ENCODE data around the gene MAST4. TPM values are rescaled to one million over a fixed set of nuclear protein-coding genes. Genes with fewer than 3 reads are reported as not detected.

MAST4 gene
- total RNA-seq, 2 donors from 2014 or later = 11.0 to 11.5 TPM

- H3K9me3 Mint-ChIP-seq = no peaks in the 10 kb centered on the region
- H3K4me1 Mint-ChIP-seq = peaks cover 37% of the 10 kb centered on the region
- H3K27me3 ChIP-seq (ENCODE audit: control insufficient read depth, insufficient read depth, low read length, poor library complexity, severe bottlenecking) = no peaks in the 10 kb centered on the region
- DNase-seq = no peak
- no peaks in the 10 kb centered on the region for H3K36me3 Mint-ChIP-seq (ENCODE audit: low read depth)
- WGBS, 2 experiments (ENCODE audit: insufficient coverage in 1 of 2, insufficient read length in 1 of 2) = 81 to 89% methylated on average over 2 to 3 of the region's 3 CpGs
- no peak overlapping the region for H3K9ac ChIP-seq (ENCODE audit: extremely low read depth, low read length, poor library complexity, severe bottlenecking)
- H3K27me3 Mint-ChIP-seq (ENCODE audit: insufficient read depth) = no peaks in the 10 kb centered on the region
- H3K9me3 ChIP-seq (ENCODE audit: control insufficient read depth, low read length) = no peaks in the 10 kb centered on the region
- H3K36me3 ChIP-seq (ENCODE audit: control insufficient read depth, insufficient read depth, low read length) = no peaks in the 10 kb centered on the region
- H3K4me3 ChIP-seq (ENCODE audit: low read length) = no peak overlapping the region
- no peak overlapping the region for H3K27ac Mint-ChIP-seq
- H3K27ac ChIP-seq (ENCODE audit: low read depth, low read length) = no peak overlapping the region
- TF ChIP-seq, protein P1, sequence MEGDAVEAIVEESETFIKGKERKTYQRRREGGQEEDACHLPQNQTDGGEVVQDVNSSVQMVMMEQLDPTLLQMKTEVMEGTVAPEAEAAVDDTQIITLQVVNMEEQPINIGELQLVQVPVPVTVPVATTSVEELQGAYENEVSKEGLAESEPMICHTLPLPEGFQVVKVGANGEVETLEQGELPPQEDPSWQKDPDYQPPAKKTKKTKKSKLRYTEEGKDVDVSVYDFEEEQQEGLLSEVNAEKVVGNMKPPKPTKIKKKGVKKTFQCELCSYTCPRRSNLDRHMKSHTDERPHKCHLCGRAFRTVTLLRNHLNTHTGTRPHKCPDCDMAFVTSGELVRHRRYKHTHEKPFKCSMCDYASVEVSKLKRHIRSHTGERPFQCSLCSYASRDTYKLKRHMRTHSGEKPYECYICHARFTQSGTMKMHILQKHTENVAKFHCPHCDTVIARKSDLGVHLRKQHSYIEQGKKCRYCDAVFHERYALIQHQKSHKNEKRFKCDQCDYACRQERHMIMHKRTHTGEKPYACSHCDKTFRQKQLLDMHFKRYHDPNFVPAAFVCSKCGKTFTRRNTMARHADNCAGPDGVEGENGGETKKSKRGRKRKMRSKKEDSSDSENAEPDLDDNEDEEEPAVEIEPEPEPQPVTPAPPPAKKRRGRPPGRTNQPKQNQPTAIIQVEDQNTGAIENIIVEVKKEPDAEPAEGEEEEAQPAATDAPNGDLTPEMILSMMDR (conservative IDR thresholded peaks at IDR 0.05) = no peak
- H3K4me3 Mint-ChIP-seq = no peak overlapping the region
- peaks cover 15% of the 10 kb centered on the region for H3K4me1 ChIP-seq (ENCODE audit: control insufficient read depth, insufficient read depth, low read length)
These were observed 418.8 kb downstream of the MAST4 start for GRCh38 chr5:67014957-67015400.

GRCh38 chr5:67015541-67016191, 419.5 kb downstream of the MAST4 start:
- H3K27ac ChIP-seq (ENCODE audit: low read depth, low read length) = no peak overlapping the region
- Mint-ChIP-seq H3K9me3 (no peaks in the 10 kb centered on the region), H3K27me3 (ENCODE audit: insufficient read depth) (no peaks in the 10 kb centered on the region), H3K4me3 (no peak overlapping the region), H3K27ac (no peak overlapping the region), H3K4me1 (peaks cover 37% of the 10 kb centered on the region), H3K36me3 (ENCODE audit: low read depth) (no peaks in the 10 kb centered on the region)
- no peaks in the 10 kb centered on the region for H3K9me3 ChIP-seq (ENCODE audit: control insufficient read depth, low read length)
- WGBS, 2 experiments (ENCODE audit: insufficient coverage in 1 of 2, insufficient read length in 1 of 2) = 45 to 83% methylated on average over 2 to 7 of the region's 8 CpGs
- no peak overlapping the region for H3K4me3 ChIP-seq (ENCODE audit: low read length)
- H3K36me3 ChIP-seq (ENCODE audit: control insufficient read depth, insufficient read depth, low read length) = no peaks in the 10 kb centered on the region
- no peak overlapping the region for H3K9ac ChIP-seq (ENCODE audit: extremely low read depth, low read length, poor library complexity, severe bottlenecking)
- no peaks in the 10 kb centered on the region for H3K27me3 ChIP-seq (ENCODE audit: control insufficient read depth, insufficient read depth, low read length, poor library complexity, severe bottlenecking)
- TF ChIP-seq, protein P1 (conservative IDR thresholded peaks at IDR 0.05) = no peak
- no peak for DNase-seq
- peaks cover 15% of the 10 kb centered on the region for H3K4me1 ChIP-seq (ENCODE audit: control insufficient read depth, insufficient read depth, low read length)

DNA sequence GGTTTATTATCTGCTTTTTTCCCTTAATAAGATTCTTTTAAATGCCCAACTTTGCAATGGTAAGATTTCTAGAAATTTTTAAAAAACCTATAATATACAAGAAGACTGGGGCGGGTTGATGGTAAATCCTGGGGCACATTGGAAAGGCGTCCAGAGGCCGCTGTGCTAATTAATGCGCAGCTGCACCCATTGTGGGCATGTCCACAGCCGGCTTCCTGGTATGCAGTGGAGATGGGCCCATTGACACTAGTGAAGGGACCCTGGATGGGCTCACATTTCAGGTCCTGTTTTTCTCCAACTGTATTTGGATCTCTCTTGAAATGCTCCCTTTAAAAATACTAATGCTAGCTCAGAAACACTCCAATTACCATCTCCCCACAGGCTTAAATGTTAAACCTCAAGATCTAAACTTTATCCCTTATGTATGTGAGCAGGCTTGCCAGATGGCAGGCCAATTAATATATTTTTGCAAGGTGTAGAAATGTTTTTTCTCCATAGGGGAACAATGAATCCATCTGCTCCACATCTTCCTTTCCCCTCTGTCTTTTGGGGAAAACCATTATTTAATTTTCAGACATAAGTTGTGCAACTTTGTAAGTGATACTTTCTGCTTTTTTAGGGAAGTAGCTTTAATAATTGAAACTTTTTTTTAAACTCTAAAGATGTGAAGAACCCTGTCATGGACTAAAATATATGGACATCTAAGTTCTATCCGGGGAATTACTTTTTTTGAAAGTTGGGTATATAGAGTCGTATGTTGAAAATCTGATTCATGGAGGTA, 423.1 kb downstream of the MAST4 start:
- H3K9me3 ChIP-seq (ENCODE audit: control insufficient read depth, low read length) = no peaks in the 10 kb centered on the region
- no peaks in the 10 kb centered on the region for H3K36me3 ChIP-seq (ENCODE audit: control insufficient read depth, insufficient read depth, low read length)
- no peak overlapping the region for H3K27ac ChIP-seq (ENCODE audit: low read depth, low read length)
- Mint-ChIP-seq H3K4me3 (no peak overlapping the region), H3K36me3 (ENCODE audit: low read depth) (no peaks in the 10 kb centered on the region), H3K9me3 (no peaks in the 10 kb centered on the region), H3K27ac (no peak overlapping the region), H3K27me3 (ENCODE audit: insufficient read depth) (no peaks in the 10 kb centered on the region), H3K4me1 (peaks cover 20% of the 10 kb centered on the region)
- TF ChIP-seq, protein P1 (conservative IDR thresholded peaks at IDR 0.05) = no peak
- no peak overlapping the region for H3K9ac ChIP-seq (ENCODE audit: extremely low read depth, low read length, poor library complexity, severe bottlenecking)
- peaks cover 6% of the 10 kb centered on the region for H3K4me1 ChIP-seq (ENCODE audit: control insufficient read depth, insufficient read depth, low read length)
- 92 to 96% methylated on average over 5 to 7 of the region's 7 CpGs for whole genome bisulfite sequencing, 2 experiments (ENCODE audit: insufficient coverage in 1 of 2, insufficient read length in 1 of 2)
- no peak for DNase-seq
- no peaks in the 10 kb centered on the region for H3K27me3 ChIP-seq (ENCODE audit: control insufficient read depth, insufficient read depth, low read length, poor library complexity, severe bottlenecking)
- no peak overlapping the region for H3K4me3 ChIP-seq (ENCODE audit: low read length)

Data from endodermal cell (in vitro differentiated cells).